GM18511 (cell line): ENCODE results near the gene POT1.

Experiments
- ATAC-seq: cut with Tn5 transposase; IDR thresholded peaks from one replicate; pipeline ENCODE4 v1.9.1; 2021; ENCODE audit warnings: mild to moderate bottlenecking, moderate library complexity; ENCODE audit not compliant: unreplicated experiment

The POT1 gene

GRCh38 chr7:124776153-124776552 lies 153.5 kb downstream of the POT1 start:
- no peak for ATAC-seq

- no peak for ATAC-seq
Observed at GRCh38 chr7:124775422-124775821, 154.2 kb downstream of the POT1 start.

- no peak for ATAC-seq
Observed at GRCh38 chr7:124773938-124774337, 155.7 kb downstream of the POT1 start.

- no peak for ATAC-seq
Observed at GRCh38 chr7:124773339-124773738, 156.3 kb downstream of the POT1 start.
